Measurements from ENCODE around the gene CCDC177. TPM values are rescaled to one million over a fixed set of nuclear protein-coding genes. Genes with fewer than 3 reads are reported as not detected.
A peak's percentile ranks its signal among the peaks of the same experiment; 100 is the strongest.

CCDC177 gene
- total and polyA plus RNA-seq, 4 donors, result 0.08 TPM; not detected in 3

DNA sequence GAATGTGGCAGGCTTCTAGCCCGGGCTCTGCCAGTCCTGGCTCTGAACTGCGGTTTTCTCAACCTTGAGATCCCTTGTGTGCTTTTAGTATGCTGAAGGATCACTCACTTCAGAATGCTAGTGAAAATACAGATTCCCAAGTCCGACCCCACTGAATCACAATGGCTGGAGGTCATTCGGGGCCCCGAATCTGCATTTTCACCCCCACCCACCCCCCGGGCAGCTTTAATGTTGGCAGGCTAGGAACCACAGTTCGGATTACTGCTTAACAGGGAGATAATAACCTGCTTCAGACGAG, 36.2 kb upstream of the CCDC177 start:
- Histone ChIP-seq H3K36me3 (ENCODE audit: control insufficient read depth in 4 of 4, insufficient read depth in 3 of 4, low read depth in 1 of 4, low read length in 3 of 4) (no peaks in the 10 kb centered on the region), H3K4me3 (ENCODE audit: low read depth in 1 of 3, low read length in 3 of 3) (peak overlapping the region; percentile 53 to 73 (median 53)), H3K9ac (ENCODE audit: low read depth in 1 of 2, low read length in 2 of 2) (peak overlapping the region; percentile 8 to 85), H3K27ac (ENCODE audit: low read depth in 1 of 2, low read length in 2 of 2) (peak overlapping the region; percentile 58 to 81), H3K4me1 (ENCODE audit: control insufficient read depth in 4 of 4, insufficient read depth in 4 of 4, low read length in 3 of 4) (peaks cover 3 to 62% (median 50%) of the 10 kb centered on the region in 4 donors), H3K9me3 (ENCODE audit: control insufficient read depth in 4 of 4, low read length in 3 of 4) (no peaks in the 10 kb centered on the region), H3K27me3 (ENCODE audit: control insufficient read depth in 4 of 4, insufficient read depth in 4 of 4, low read length in 3 of 4) (no peaks in the 10 kb centered on the region)
- 13% methylated on average over 8 of the region's 8 CpGs for WGBS
- TF ChIP-seq, protein P1, sequence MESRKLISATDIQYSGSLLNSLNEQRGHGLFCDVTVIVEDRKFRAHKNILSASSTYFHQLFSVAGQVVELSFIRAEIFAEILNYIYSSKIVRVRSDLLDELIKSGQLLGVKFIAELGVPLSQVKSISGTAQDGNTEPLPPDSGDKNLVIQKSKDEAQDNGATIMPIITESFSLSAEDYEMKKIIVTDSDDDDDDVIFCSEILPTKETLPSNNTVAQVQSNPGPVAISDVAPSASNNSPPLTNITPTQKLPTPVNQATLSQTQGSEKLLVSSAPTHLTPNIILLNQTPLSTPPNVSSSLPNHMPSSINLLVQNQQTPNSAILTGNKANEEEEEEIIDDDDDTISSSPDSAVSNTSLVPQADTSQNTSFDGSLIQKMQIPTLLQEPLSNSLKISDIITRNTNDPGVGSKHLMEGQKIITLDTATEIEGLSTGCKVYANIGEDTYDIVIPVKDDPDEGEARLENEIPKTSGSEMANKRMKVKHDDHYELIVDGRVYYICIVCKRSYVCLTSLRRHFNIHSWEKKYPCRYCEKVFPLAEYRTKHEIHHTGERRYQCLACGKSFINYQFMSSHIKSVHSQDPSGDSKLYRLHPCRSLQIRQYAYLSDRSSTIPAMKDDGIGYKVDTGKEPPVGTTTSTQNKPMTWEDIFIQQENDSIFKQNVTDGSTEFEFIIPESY (IDR thresholded peaks at IDR 0.05), result no peak
- no peak for TF ChIP-seq EGR1 (IDR thresholded peaks at IDR 0.05; ENCODE audit: low read depth in 2 of 2)
- peak; percentile 32 for TF ChIP-seq NR2F2 (IDR thresholded peaks at IDR 0.05)
- no peak for DNase-seq (ENCODE audit: low spot score)

DNA sequence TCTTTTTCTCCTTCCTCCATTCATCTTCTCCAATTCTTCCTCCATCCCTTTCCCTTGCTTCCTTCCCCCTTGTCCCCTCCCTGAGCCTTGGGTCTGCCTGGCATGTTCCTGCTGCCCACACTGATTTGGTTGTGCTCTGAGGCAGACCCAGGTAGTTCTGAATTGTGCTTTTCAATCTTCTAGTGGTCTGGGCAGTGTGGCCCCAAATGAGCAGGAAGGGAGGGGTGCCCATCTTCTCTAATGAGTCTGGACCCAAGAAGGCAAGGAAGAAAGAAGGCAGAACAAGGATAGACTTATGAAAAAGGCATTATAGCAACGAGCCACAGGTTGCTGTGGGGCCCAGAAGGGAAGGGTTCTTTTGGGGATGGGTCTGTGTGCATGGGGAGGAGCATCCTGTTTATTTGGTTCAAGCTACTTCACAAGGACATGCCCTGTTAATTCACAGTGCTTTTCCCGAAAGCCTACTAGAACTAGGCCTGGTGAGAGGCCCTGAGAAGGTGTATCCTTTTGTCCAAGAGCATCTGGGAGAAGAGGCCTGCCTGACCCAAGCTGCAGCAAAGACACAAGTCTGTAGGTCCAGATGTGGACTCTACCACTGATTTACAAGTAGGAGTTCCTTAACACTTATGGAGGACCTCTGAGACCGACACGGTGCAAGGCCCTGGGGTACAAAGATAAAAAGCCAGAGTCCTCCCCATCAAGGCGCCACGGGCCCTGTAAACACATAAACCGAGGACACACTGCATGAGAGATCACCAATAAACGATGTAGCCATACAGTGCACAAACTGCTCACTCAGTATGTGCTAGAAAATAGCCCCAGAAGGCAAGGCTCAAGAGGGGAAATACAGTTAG, 35.6 kb upstream of the CCDC177 start:
- WGBS, result 61% methylated on average over 8 of the region's 8 CpGs
- no peak for DNase-seq (ENCODE audit: low spot score)
- H3K9me3 ChIP-seq (ENCODE audit: control insufficient read depth in 4 of 4, low read length in 3 of 4), result no peaks in the 10 kb centered on the region
- no peaks in the 10 kb centered on the region for H3K27me3 ChIP-seq (ENCODE audit: control insufficient read depth in 4 of 4, insufficient read depth in 4 of 4, low read length in 3 of 4)
- peak overlapping the region; percentile 58 to 81 for H3K27ac ChIP-seq (ENCODE audit: low read depth in 1 of 2, low read length in 2 of 2)
- peaks cover 6 to 62% (median 51%) of the 10 kb centered on the region in 4 donors for H3K4me1 ChIP-seq (ENCODE audit: control insufficient read depth in 4 of 4, insufficient read depth in 4 of 4, low read length in 3 of 4)
- H3K9ac ChIP-seq (ENCODE audit: low read depth in 1 of 2, low read length in 2 of 2), result no peak overlapping the region
- TF ChIP-seq RXRA (IDR thresholded peaks at IDR 0.05) (peak in 1 of 2 donors; percentile 2), TAF1 (conservative IDR thresholded peaks at IDR 0.05) (no peak), SP1 (IDR thresholded peaks at IDR 0.05) (no peak)
- H3K36me3 ChIP-seq (ENCODE audit: control insufficient read depth in 4 of 4, insufficient read depth in 3 of 4, low read depth in 1 of 4, low read length in 3 of 4), result no peaks in the 10 kb centered on the region
- peak overlapping the region in 1 of 3 donors; percentile 53 for H3K4me3 ChIP-seq (ENCODE audit: low read depth in 1 of 3, low read length in 3 of 3)

DNA sequence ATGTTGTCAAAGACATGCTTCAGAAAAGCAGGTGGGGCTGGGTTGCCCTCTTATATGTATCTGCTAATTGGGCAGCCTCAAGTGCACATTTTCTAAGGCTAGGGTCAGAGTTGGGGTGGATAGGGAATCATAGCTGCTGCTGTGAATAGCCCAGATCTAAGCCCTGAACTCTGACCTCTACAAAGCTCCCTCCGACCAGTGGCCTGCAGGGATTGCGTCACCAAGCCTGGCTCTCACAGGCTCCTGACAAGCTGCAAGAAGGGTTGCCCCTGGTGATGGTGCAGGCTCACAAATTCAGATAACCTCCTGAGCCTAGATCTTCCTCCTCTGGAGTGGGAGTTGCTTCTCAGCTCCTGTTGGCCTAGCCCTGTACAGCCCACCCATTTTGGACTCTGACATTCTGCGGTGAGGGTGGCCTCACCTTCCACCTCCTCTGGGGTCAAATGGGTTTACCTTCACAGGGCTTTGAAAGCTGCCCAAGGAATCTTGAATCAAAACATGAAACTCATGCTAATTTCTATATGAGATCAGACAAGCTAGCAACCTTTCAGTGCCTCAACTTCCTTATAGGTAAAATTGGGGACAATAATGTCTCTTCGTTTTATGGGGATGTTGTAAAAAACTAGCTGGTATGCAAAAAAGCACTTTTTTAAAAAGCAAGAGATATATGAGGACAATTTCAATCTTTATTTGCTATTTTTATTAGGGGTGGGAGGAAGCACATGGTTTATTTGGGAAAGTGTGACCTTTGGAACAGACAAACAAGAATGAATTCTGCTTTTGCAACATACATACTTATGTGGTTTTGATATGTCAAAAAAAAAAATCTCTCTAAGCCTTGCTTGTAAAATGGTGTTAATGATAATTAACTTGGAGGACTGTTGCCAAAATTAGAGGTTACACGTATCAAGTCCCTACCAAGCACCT, 31.9 kb upstream of the CCDC177 start:
- 32% methylated on average over 5 of the region's 5 CpGs for WGBS
- Histone ChIP-seq H3K9me3 (ENCODE audit: control insufficient read depth in 4 of 4, low read length in 3 of 4) (no peaks in the 10 kb centered on the region), H3K27me3 (ENCODE audit: control insufficient read depth in 4 of 4, insufficient read depth in 4 of 4, low read length in 3 of 4) (no peaks in the 10 kb centered on the region), H3K4me1 (ENCODE audit: control insufficient read depth in 4 of 4, insufficient read depth in 4 of 4, low read length in 3 of 4) (peaks cover 6 to 37% (median 30%) of the 10 kb centered on the region in 4 donors), H3K9ac (ENCODE audit: low read depth in 1 of 2, low read length in 2 of 2) (peak overlapping the region in 1 of 2 donors; percentile 11), H3K27ac (ENCODE audit: low read depth in 1 of 2, low read length in 2 of 2) (peak overlapping the region; percentile 69 to 73), H3K4me3 (ENCODE audit: low read depth in 1 of 3, low read length in 3 of 3) (no peak overlapping the region), H3K36me3 (ENCODE audit: control insufficient read depth in 4 of 4, insufficient read depth in 3 of 4, low read depth in 1 of 4, low read length in 3 of 4) (no peaks in the 10 kb centered on the region)
- peak; percentile 59 for DNase-seq (ENCODE audit: low spot score)
- peak; percentile 52 for TF ChIP-seq SP1 (IDR thresholded peaks at IDR 0.05)
- TF ChIP-seq RAD21 (IDR thresholded peaks at IDR 0.05), result peak; percentile 41 to 47
- no peak for TF ChIP-seq EGR1 (IDR thresholded peaks at IDR 0.05; ENCODE audit: low read depth in 2 of 2)
- peak; percentile 76 for TF ChIP-seq NR2F2 (IDR thresholded peaks at IDR 0.05)
- TF ChIP-seq, protein P2, sequence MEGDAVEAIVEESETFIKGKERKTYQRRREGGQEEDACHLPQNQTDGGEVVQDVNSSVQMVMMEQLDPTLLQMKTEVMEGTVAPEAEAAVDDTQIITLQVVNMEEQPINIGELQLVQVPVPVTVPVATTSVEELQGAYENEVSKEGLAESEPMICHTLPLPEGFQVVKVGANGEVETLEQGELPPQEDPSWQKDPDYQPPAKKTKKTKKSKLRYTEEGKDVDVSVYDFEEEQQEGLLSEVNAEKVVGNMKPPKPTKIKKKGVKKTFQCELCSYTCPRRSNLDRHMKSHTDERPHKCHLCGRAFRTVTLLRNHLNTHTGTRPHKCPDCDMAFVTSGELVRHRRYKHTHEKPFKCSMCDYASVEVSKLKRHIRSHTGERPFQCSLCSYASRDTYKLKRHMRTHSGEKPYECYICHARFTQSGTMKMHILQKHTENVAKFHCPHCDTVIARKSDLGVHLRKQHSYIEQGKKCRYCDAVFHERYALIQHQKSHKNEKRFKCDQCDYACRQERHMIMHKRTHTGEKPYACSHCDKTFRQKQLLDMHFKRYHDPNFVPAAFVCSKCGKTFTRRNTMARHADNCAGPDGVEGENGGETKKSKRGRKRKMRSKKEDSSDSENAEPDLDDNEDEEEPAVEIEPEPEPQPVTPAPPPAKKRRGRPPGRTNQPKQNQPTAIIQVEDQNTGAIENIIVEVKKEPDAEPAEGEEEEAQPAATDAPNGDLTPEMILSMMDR (IDR thresholded peaks at IDR 0.05; ENCODE audit: low read depth, low read length, missing input control), result no peak
- peak in 1 of 2 donors; percentile 65 for TF ChIP-seq JUND (IDR thresholded peaks at IDR 0.05)
- peak; percentile 74 to 80 for TF ChIP-seq HNF4A (conservative IDR thresholded peaks at IDR 0.05)
- TF ChIP-seq, protein P3, sequence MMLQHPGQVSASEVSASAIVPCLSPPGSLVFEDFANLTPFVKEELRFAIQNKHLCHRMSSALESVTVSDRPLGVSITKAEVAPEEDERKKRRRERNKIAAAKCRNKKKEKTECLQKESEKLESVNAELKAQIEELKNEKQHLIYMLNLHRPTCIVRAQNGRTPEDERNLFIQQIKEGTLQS (IDR thresholded peaks at IDR 0.05), result peak; percentile 91
- peak; percentile 26 for TF ChIP-seq YY1 (IDR thresholded peaks at IDR 0.05)
- TF ChIP-seq FOXA2 (IDR thresholded peaks at IDR 0.05), result no peak
- TF ChIP-seq HNF4G (IDR thresholded peaks at IDR 0.05), result peak; percentile 34
- TF ChIP-seq, protein P4, sequence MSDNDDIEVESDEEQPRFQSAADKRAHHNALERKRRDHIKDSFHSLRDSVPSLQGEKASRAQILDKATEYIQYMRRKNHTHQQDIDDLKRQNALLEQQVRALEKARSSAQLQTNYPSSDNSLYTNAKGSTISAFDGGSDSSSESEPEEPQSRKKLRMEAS (IDR thresholded peaks at IDR 0.05), result no peak
- no peak for TF ChIP-seq FOXA1 (IDR thresholded peaks at IDR 0.05)
- TF ChIP-seq, protein P1 (IDR thresholded peaks at IDR 0.05), result no peak
